HG02798 (cell line): ENCODE data around the gene DOK7.
"Not testable (repeated sequence)": the region's sequence is repeated elsewhere in the genome, so short reads cannot be mapped to it uniquely, and the experiment has no call there.

Source experiments
- ATAC-seq: cut with Tn5 transposase; IDR thresholded peaks from one replicate; pipeline ENCODE4 v1.9.1; 2021; ENCODE audit warnings: mild to moderate bottlenecking; ENCODE audit not compliant: unreplicated experiment, poor library complexity

DOK7 gene

GRCh38 chr4:3459156-3459555 lies 4.0 kb upstream of the DOK7 start:
- ATAC-seq, result not testable (repeated sequence)

GRCh38 chr4:3460926-3461325 lies 2.2 kb upstream of the DOK7 start:
- ATAC-seq, result no peak

GRCh38 chr4:3461515-3462291 lies 1.4 kb upstream of the DOK7 start:
- no peak for ATAC-seq

GRCh38 chr4:3462321-3462789 lies 751 bp upstream of the DOK7 start:
- no peak for ATAC-seq

GRCh38 chr4:3463556-3464348 lies 646 bp downstream of the DOK7 start:
- ATAC-seq, result no peak

- ATAC-seq, result no peak
Observed at GRCh38 chr4:3464349-3464905, 1.3 kb downstream of the DOK7 start.

- no peak for ATAC-seq
Observed at GRCh38 chr4:3464911-3465697, 2.0 kb downstream of the DOK7 start.

- no peak for ATAC-seq
Observed at GRCh38 chr4:3465698-3466671, 2.9 kb downstream of the DOK7 start.

GRCh38 chr4:3466691-3467600 lies 3.8 kb downstream of the DOK7 start:
- no peak for ATAC-seq

GRCh38 chr4:3467601-3468031 lies 4.5 kb downstream of the DOK7 start:
- no peak for ATAC-seq

GRCh38 chr4:3468154-3468553 lies 5.0 kb downstream of the DOK7 start:
- no peak for ATAC-seq

GRCh38 chr4:3468804-3469203 lies 5.7 kb downstream of the DOK7 start:
- ATAC-seq, result no peak

GRCh38 chr4:3469386-3470243 lies 6.5 kb downstream of the DOK7 start:
- no peak for ATAC-seq

- ATAC-seq, result no peak
Observed at GRCh38 chr4:3470244-3471097, 7.4 kb downstream of the DOK7 start.

GRCh38 chr4:3471098-3471760 lies 8.1 kb downstream of the DOK7 start:
- ATAC-seq, result no peak

- ATAC-seq, result no peak
Observed at GRCh38 chr4:3471886-3472285, 8.8 kb downstream of the DOK7 start.
